Heart left ventricle (tissue), 16 donors: ENCODE results near the gene VPS54. TPM values are rescaled to one million over a fixed set of nuclear protein-coding genes. Genes with fewer than 3 reads are reported as not detected.

Source experiments
- ATAC-seq, 4 donors: fragments of 200-7000 bp; cut with Tn5 transposase; one replicate each; pipeline ENCODE4 v1.9.1; 2020 to 2022; ENCODE audit warnings: moderate library complexity in 4 of 4, mild to moderate bottlenecking in 3 of 4, moderate number of reproducible peaks in 1 of 4
- DNase-seq, 5 donors: peaks; one replicate each; pipeline ENCODE4 v3.0.0-alpha.2; 2020
- H3K27ac ChIP-seq, 12 donors: fragments of 200-600 bp; sonication (generic) in 4 of 12; one replicate each; pipeline versions ENCODE4 v1.5.0 to v1.8.0; 2016 to 2022; ENCODE audit warnings: mild to moderate bottlenecking in 2 of 12
- H3K27me3 ChIP-seq, 9 donors: fragments of 200-600 bp; sonication (generic) in 2 of 9; one replicate each; pipeline versions ENCODE4 v1.5.1 to v1.8.0; 2016 to 2022; ENCODE audit warnings: mild to moderate bottlenecking in 3 of 9
- H3K36me3 ChIP-seq, 9 donors: fragments of 200-600 bp; sonication (generic) in 2 of 9; one replicate each; pipeline versions ENCODE4 v1.5.0 to v1.8.0; 2018 to 2022; ENCODE audit warnings: mild to moderate bottlenecking in 2 of 9
- H3K4me1 ChIP-seq, 12 donors: fragments of 200-600 bp; sonication (generic) in 4 of 12; one replicate each; pipeline versions ENCODE4 v1.5.0 to v1.8.0; 2016 to 2022; ENCODE audit warnings: mild to moderate bottlenecking in 3 of 12
- H3K4me3 ChIP-seq, 12 donors: fragments of 200-600 bp; sonication (generic) in 4 of 12; one replicate each; pipeline versions ENCODE4 v1.5.0 to v1.8.0; 2017 to 2022; ENCODE audit warnings: mild to moderate bottlenecking in 9 of 12, moderate library complexity in 4 of 12
- H3K9me3 ChIP-seq, 12 donors: fragments of 200-600 bp; sonication (generic) in 4 of 12; one replicate each; pipeline versions ENCODE4 v1.5.0 to v1.8.0; 2016 to 2022; ENCODE audit warnings: mild to moderate bottlenecking in 1 of 12
- CTCF ChIP-seq, 12 donors: fragments of 200-600 bp; sonication (generic) in 4 of 12; IDR thresholded peaks; one replicate each; pipeline versions ENCODE4 v1.5.0 to v1.8.0; 2018 to 2022; ENCODE audit warnings: antibody characterized with exemption in 12 of 12, mild to moderate bottlenecking in 5 of 12
- POLR2A ChIP-seq, 2 donors: fragments of 450-650 bp; IDR thresholded peaks; one replicate each; pipeline ENCODE4 v1.6.1; 2017; ENCODE audit warnings: antibody characterized with exemption in 2 of 2, mild to moderate bottlenecking in 2 of 2, moderate library complexity in 2 of 2
- WGBS, 4 donors: extraction: QIAGEN DNeasy Blood & Tissue Kit in 2 of 4; methylation state at CpG; one replicate each; pipeline versions ENCODE4 v1.1.5 to v1.1.7; 2013 to 2018; 5-methylcytosine and 5-hydroxymethylcytosine counted together
- intact Hi-C, 10 donors: fragments of 100-400 bp; cut with DNase I; formaldehyde crosslinking; loops; one replicate each; pipeline versions ENCODE4 v1.11.1 to v1.14.2; 2022
- polyA plus RNA-seq, 2 donors: library from polyadenylated mRNA; stranded (reverse); fragments of 200-250 nt; gene quantifications; one replicate each; pipeline ENCODE4 v1.2.3, GENCODE V29; 2013
- total RNA-seq, 9 donors: library from RNA; depleted of rRNA in 2 of 9; stranded (reverse); fragments of >200 nt in 2 of 9; fragmentation: NEBNext Ultra II Directional in 3 of 9; extraction: Animal tissue kit (Norgen Biotek cat#: 25700) in 3 of 9; gene quantifications; one replicate each; pipeline versions ENCODE4 v1.1.0 to v1.2.4, GENCODE V29; 2016 to 2023
- donor health status: ischemic (EF 13 %, LVEDD 7.1; RV severe dilation, severe dysfunction).
- donor health status: healthy with polysubstance abuse.
- donor health status: DM: no; HTN: yes; CAD: no.
- donor health status: DM: no; HTN: no; CAD: no.
- donor health status: ischemic (EF 25% LVEDD 6.9; RV normal size, moderate dysfunction).
- donor health status: ischemic (EF 25% LVEDD 5.7; RV mildly dilated, moderate dysfunction).
- donor health status: healthy.
- donor health status: DM: yes; HTN: yes; CAD: no.
- donor health status: ischemic (EF 35%, LVEDD 5.7; RV mildly dilated, moderate dysfunction).
- donor health status: nonischemic (EF 11% LVEDD 7.7; RV severe dilation, severe dysfunction).
- donor health status: DM: yes; HTN: yes; CAD: no.
- donor health status: PGD.
- donor health status: ischemic (EF 29% LVEDD 5.4; RV normal size, mild dysfunction).
- donor health status: nonischemic (EF 23%, LVEDD 6.1; RV moderate dilation, normal function).

The VPS54 gene
- total and polyA plus RNA-seq, 11 donors, result 6.4 to 14.0 (median 9.4) TPM

- no peak for DNase-seq
- Histone ChIP-seq H3K4me1 (peaks cover 0 to 23% (median 6%) of the 10 kb centered on the region in 12 donors), H3K36me3 (peaks cover 0 to 36% (median 31%) of the 10 kb centered on the region in 9 donors), H3K4me3 (no peak overlapping the region), H3K9me3 (peaks cover 0 to 12% (median 2%) of the 10 kb centered on the region in 12 donors), H3K27ac (no peak overlapping the region), H3K27me3 (no peaks in the 10 kb centered on the region)
- TF ChIP-seq CTCF (IDR thresholded peaks at IDR 0.05) (no peak), POLR2A (IDR thresholded peaks at IDR 0.05) (no peak)
- no peak for ATAC-seq
- intact Hi-C loops, result no loop called here
- WGBS, 4 donors, result 84 to 96% (median 89%) methylated on average over 6 of the region's 6 CpGs
Observed at GRCh38 chr2:63984606-63985359, 34.4 kb downstream of the VPS54 start.

GRCh38 chr2:63983986-63984605, 35.1 kb downstream of the VPS54 start:
- intact Hi-C loops, result no loop called here
- TF ChIP-seq POLR2A (IDR thresholded peaks at IDR 0.05) (no peak), CTCF (IDR thresholded peaks at IDR 0.05) (no peak)
- WGBS, 4 donors, result 63 to 70% (median 68%) methylated on average over 2 of the region's 2 CpGs
- no peaks in the 10 kb centered on the region for H3K27me3 ChIP-seq
- DNase-seq (no peak), ATAC-seq (no peak)
- no peak overlapping the region for H3K4me3 ChIP-seq
- peaks cover 0 to 23% (median 6%) of the 10 kb centered on the region in 12 donors for H3K4me1 ChIP-seq
- H3K36me3 ChIP-seq, result peaks cover 0 to 43% (median 37%) of the 10 kb centered on the region in 9 donors
- no peak overlapping the region for H3K27ac ChIP-seq
- peaks cover 0 to 5% (median 0%) of the 10 kb centered on the region in 12 donors for H3K9me3 ChIP-seq

GRCh38 chr2:63982335-63982734, 36.9 kb downstream of the VPS54 start:
- ATAC-seq, result no peak
- 97 to 99% (median 98%) methylated on average over 4 of the region's 4 CpGs for WGBS, 4 donors
- H3K4me1 ChIP-seq, result peaks cover 0 to 23% (median 6%) of the 10 kb centered on the region in 12 donors

More at GRCh38 chr2:63982335-63982734, 36.9 kb downstream of the VPS54 start:
- Histone ChIP-seq H3K9me3 (no peaks in the 10 kb centered on the region), H3K36me3 (peaks cover 0 to 58% (median 45%) of the 10 kb centered on the region in 9 donors), H3K27me3 (no peaks in the 10 kb centered on the region), H3K4me3 (no peak overlapping the region), H3K27ac (no peak overlapping the region)
- TF ChIP-seq CTCF (IDR thresholded peaks at IDR 0.05), result no peak
- no peak for TF ChIP-seq POLR2A (IDR thresholded peaks at IDR 0.05)
- intact Hi-C loops, result no loop called here
- no peak for DNase-seq
